ENCODE results near the gene CACNB3. TPM values are rescaled to one million over a fixed set of nuclear protein-coding genes. Genes with fewer than 3 reads are reported as not detected.

Gene CACNB3
- total and polyA plus RNA-seq, 9 of the 15 experiments (the other 6 are each of a cell fraction or from before 2014, with no cell fraction given) = 0.24 to 2.0 (median 1.5) TPM

GRCh38 chr12:48852734-48853688 lies 34.7 kb downstream of the CACNB3 start (continued):
- TF ChIP-seq ZHX1 (conservative IDR thresholded peaks at IDR 0.05; ENCODE audit: low read length) (no peak), TARDBP (IDR thresholded peaks at IDR 0.05) (no peak), NFE2L1 (tag; IDR thresholded peaks at IDR 0.05; ENCODE audit: borderline replicate concordance, low read depth) (no peak), HMBOX1 (IDR thresholded peaks at IDR 0.05) (no peak), ZNF408 (CRISPR knock-in tag; IDR thresholded peaks at IDR 0.05; ENCODE audit: low read depth) (no peak), RBM22 (IDR thresholded peaks at IDR 0.05; ENCODE audit: low read depth, low read length, poor library complexity, severe bottlenecking) (no peak), ZNF280B (CRISPR knock-in tag; IDR thresholded peaks at IDR 0.05) (no peak), FOXP1 (CRISPR knock-in tag; IDR thresholded peaks at IDR 0.05) (peak; percentile 45; the same call in 1 of the 2 replicates), NONO (IDR thresholded peaks at IDR 0.05; ENCODE audit: low read depth in 2 of 2, low read length in 1 of 2) (no peak), ZNF184 (CRISPR knock-in tag; IDR thresholded peaks at IDR 0.05) (no peak), EP300 (IDR thresholded peaks at IDR 0.05; ENCODE audit: low read length) (no peak), RFX1 (IDR thresholded peaks at IDR 0.05) (no peak), FOXA1 (IDR thresholded peaks at IDR 0.05; ENCODE audit: borderline replicate concordance) (no peak), CEBPB (tag; IDR thresholded peaks at IDR 0.05) (no peak), ZC3H8 (IDR thresholded peaks at IDR 0.05) (no peak), ID3 (CRISPR knock-in tag; IDR thresholded peaks at IDR 0.05) (no peak), ID3 (tag; IDR thresholded peaks at IDR 0.05) (no peak), TAF9B (IDR thresholded peaks at IDR 0.05; ENCODE audit: partially characterized antibody) (peak; percentile 45), ZNF140 (CRISPR knock-in tag; IDR thresholded peaks at IDR 0.05) (no peak), RBM25 (IDR thresholded peaks at IDR 0.05; ENCODE audit: low read depth, low read length, severe bottlenecking) (no peak), PRMT5 (CRISPR knock-in tag; IDR thresholded peaks at IDR 0.05) (no peak), MCM3 (IDR thresholded peaks at IDR 0.05) (no peak), HMG20A (CRISPR knock-in tag; conservative IDR thresholded peaks at IDR 0.05) (no peak), PTBP1 (IDR thresholded peaks at IDR 0.05; ENCODE audit: low read depth, low read length) (no peak), ZKSCAN1 (IDR thresholded peaks at IDR 0.05; ENCODE audit: low read depth, low read length) (no peak)
